Sigmoid colon (tissue), 4 donors: ENCODE measurements around the gene ANKRD13D.

ENCODE experiments used
- CTCF ChIP-seq, 4 experiments: fragments of 450-650 bp in 3 of 4; fragments of 200-600 bp in 1 of 4; IDR thresholded peaks; one replicate each; pipeline ENCODE4 v1.5.1; 2016 to 2019; ENCODE audit warnings: antibody characterized with exemption in 4 of 4, mild to moderate bottlenecking in 3 of 4, moderate library complexity in 2 of 4
- EP300 ChIP-seq, 4 donors: sonication (generic); formaldehyde crosslinking; IDR thresholded peaks; one replicate each; pipeline ENCODE4 v1.6.1; 2017; ENCODE audit warnings: antibody characterized with exemption in 4 of 4
- POLR2A ChIP-seq, 2 donors: fragments of 450-650 bp; IDR thresholded peaks; one replicate each; pipeline ENCODE4 v1.6.1; 2016; ENCODE audit warnings: antibody characterized with exemption in 2 of 2, mild to moderate bottlenecking in 2 of 2, moderate library complexity in 2 of 2
- POLR2AphosphoS5 ChIP-seq, 4 donors: sonication (generic); formaldehyde crosslinking; IDR thresholded peaks; one replicate each; pipeline ENCODE4 v1.6.1; 2017; ENCODE audit warnings: antibody characterized with exemption in 4 of 4

- TF ChIP-seq CTCF (IDR thresholded peaks at IDR 0.05) (no peak), POLR2AphosphoS5 (IDR thresholded peaks at IDR 0.05) (no peak), POLR2A (IDR thresholded peaks at IDR 0.05) (no peak), EP300 (IDR thresholded peaks at IDR 0.05) (no peak)
Observed at GRCh38 chr11:67289226-67289650, at the start of gene ANKRD13D.
